Ishikawa (cell line): ENCODE measurements around the gene CERT1.

ENCODE experiments used
- CEBPB ChIP-seq: IDR thresholded peaks from 2 replicates; pipeline ENCODE4 v1.6.1; 2012
- EP300 ChIP-seq: IDR thresholded peaks from 2 replicates; pipeline ENCODE4 v1.6.1; 2012; ENCODE audit warnings: borderline replicate concordance
- RAD21 ChIP-seq: IDR thresholded peaks from 2 replicates; pipeline ENCODE4 v1.6.1; 2012; ENCODE audit warnings: low read depth
- YY1 ChIP-seq: IDR thresholded peaks from 2 replicates; pipeline ENCODE4 v1.6.1; 2012; ENCODE audit warnings: low read depth
- ZBTB7A ChIP-seq: IDR thresholded peaks from 2 replicates; pipeline ENCODE4 v1.6.1; 2012; ENCODE audit warnings: low read depth
- TF ChIP-seq, protein P1 (sequence below): IDR thresholded peaks from 2 replicates; pipeline ENCODE4 v1.6.1; 2012; ENCODE audit warnings: low read depth, mild to moderate bottlenecking

- TF ChIP-seq, protein P1, sequence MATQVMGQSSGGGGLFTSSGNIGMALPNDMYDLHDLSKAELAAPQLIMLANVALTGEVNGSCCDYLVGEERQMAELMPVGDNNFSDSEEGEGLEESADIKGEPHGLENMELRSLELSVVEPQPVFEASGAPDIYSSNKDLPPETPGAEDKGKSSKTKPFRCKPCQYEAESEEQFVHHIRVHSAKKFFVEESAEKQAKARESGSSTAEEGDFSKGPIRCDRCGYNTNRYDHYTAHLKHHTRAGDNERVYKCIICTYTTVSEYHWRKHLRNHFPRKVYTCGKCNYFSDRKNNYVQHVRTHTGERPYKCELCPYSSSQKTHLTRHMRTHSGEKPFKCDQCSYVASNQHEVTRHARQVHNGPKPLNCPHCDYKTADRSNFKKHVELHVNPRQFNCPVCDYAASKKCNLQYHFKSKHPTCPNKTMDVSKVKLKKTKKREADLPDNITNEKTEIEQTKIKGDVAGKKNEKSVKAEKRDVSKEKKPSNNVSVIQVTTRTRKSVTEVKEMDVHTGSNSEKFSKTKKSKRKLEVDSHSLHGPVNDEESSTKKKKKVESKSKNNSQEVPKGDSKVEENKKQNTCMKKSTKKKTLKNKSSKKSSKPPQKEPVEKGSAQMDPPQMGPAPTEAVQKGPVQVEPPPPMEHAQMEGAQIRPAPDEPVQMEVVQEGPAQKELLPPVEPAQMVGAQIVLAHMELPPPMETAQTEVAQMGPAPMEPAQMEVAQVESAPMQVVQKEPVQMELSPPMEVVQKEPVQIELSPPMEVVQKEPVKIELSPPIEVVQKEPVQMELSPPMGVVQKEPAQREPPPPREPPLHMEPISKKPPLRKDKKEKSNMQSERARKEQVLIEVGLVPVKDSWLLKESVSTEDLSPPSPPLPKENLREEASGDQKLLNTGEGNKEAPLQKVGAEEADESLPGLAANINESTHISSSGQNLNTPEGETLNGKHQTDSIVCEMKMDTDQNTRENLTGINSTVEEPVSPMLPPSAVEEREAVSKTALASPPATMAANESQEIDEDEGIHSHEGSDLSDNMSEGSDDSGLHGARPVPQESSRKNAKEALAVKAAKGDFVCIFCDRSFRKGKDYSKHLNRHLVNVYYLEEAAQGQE: no peak
- TF ChIP-seq ZBTB7A: no peak
- TF ChIP-seq EP300: no peak
- no peak for TF ChIP-seq RAD21
- no peak for TF ChIP-seq CEBPB
- TF ChIP-seq YY1: no peak
Observed at GRCh38 chr5:75367401-75367800, 144.0 kb downstream of the CERT1 start.
